GM13976 (cell line): Measurements from ENCODE around the gene CUL5.

Source experiments
- DNase-seq: peaks from one replicate; pipeline ENCODE4 v3.0.0; 2012; ENCODE audit warnings: low spot score
- in situ Hi-C: fragments of 300-500 bp; cut with MboI; formaldehyde crosslinking; loops from one replicate; pipeline ENCODE4 v1.12.0; 2022; ENCODE audit warnings: low sequenced_read_pairs, mixed read lengths, inconsistent platforms; ENCODE audit not compliant: unreplicated experiment
- TF ChIP-seq, protein P1 (sequence below): IDR thresholded peaks from 2 replicates; pipeline ENCODE4 v1.5.1; 2012; ENCODE audit warnings: borderline replicate concordance, mild to moderate bottlenecking; ENCODE audit not compliant: insufficient read depth; ENCODE audit errors: extremely low read depth, missing control alignments, control extremely low read depth

CUL5 gene

DNA sequence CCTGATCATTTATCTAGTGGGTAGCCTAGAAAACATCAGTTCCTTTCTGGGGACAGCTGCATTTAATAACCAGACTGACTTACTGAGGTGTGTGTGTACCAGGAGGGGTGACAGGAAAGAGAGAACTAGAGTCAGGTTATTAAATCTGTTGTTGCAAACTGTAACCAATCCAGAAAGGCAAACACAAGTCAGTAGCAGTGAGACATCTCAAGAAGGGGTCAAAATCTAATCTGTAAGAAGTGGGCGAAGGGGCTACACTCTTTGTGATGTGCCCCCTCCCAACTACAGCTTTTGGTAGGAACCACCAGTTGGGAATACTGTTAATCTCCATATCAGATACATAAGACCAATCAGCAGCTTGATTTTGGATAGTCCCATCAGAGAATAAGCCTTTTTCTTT lies 26.3 kb downstream of the CUL5 start:
- TF ChIP-seq, protein P1, sequence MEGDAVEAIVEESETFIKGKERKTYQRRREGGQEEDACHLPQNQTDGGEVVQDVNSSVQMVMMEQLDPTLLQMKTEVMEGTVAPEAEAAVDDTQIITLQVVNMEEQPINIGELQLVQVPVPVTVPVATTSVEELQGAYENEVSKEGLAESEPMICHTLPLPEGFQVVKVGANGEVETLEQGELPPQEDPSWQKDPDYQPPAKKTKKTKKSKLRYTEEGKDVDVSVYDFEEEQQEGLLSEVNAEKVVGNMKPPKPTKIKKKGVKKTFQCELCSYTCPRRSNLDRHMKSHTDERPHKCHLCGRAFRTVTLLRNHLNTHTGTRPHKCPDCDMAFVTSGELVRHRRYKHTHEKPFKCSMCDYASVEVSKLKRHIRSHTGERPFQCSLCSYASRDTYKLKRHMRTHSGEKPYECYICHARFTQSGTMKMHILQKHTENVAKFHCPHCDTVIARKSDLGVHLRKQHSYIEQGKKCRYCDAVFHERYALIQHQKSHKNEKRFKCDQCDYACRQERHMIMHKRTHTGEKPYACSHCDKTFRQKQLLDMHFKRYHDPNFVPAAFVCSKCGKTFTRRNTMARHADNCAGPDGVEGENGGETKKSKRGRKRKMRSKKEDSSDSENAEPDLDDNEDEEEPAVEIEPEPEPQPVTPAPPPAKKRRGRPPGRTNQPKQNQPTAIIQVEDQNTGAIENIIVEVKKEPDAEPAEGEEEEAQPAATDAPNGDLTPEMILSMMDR: no peak
- no peak for DNase-seq
- in situ Hi-C loops: no loop called here

GRCh38 chr11:108035690-108036089 lies 27.0 kb downstream of the CUL5 start:
- TF ChIP-seq, protein P1: no peak
- no peak for DNase-seq
- in situ Hi-C loops: no loop called here

GRCh38 chr11:108037211-108037610 lies 28.5 kb downstream of the CUL5 start:
- in situ Hi-C loops: no loop called here
- no peak for DNase-seq
- TF ChIP-seq, protein P1: no peak

- DNase-seq: no peak
- TF ChIP-seq, protein P1: no peak
- in situ Hi-C loops: no loop called here
These were observed 28.9 kb downstream of the CUL5 start for GRCh38 chr11:108037636-108038035.

GRCh38 chr11:108048269-108048668 lies 39.6 kb downstream of the CUL5 start:
- DNase-seq: no peak
- TF ChIP-seq, protein P1: no peak
- in situ Hi-C loops: no loop called here

- TF ChIP-seq, protein P1: no peak
- in situ Hi-C loops: no loop called here
These were observed 53.6 kb downstream of the CUL5 start for GRCh38 chr11:108062336-108062735.

GRCh38 chr11:108063410-108063809 lies 54.7 kb downstream of the CUL5 start:
- in situ Hi-C loops: no loop called here
- TF ChIP-seq, protein P1: no peak
- no peak for DNase-seq

More at GRCh38 chr11:108062336-108062735, 53.6 kb downstream of the CUL5 start:
- no peak for DNase-seq
